Right lobe of liver (tissue), 6 donors: ENCODE data around the gene ADGRF3. TPM values are rescaled to one million over a fixed set of nuclear protein-coding genes. Genes with fewer than 3 reads are reported as not detected.
"Not testable (repeated sequence)": the region's sequence is repeated elsewhere in the genome, so short reads cannot be mapped to it uniquely, and the experiment has no call there.

Experiments
- ATAC-seq, 4 donors: fragments of 200-7000 bp; cut with Tn5 transposase; one replicate each; pipeline ENCODE4 v1.9.1; 2020; ENCODE audit warnings: mild to moderate bottlenecking in 4 of 4, moderate library complexity in 4 of 4
- DNase-seq, 3 donors: peaks; one replicate each; pipeline ENCODE4 v3.0.0-alpha.2; 2020
- H3K27ac ChIP-seq, 3 donors: fragments of 200-600 bp; one replicate each; pipeline ENCODE4 v1.8.0; 2022
- H3K27me3 ChIP-seq, 2 donors: fragments of 200-600 bp; one replicate each; pipeline ENCODE4 v1.8.0; 2022
- H3K36me3 ChIP-seq, 4 donors: fragments of 200-600 bp; sonication (generic) in 1 of 4; one replicate each; pipeline versions ENCODE4 v1.5.1 to v1.8.0; 2017 to 2022; ENCODE audit warnings: control low read depth in 1 of 4
- H3K4me1 ChIP-seq, 4 donors: fragments of 200-600 bp; sonication (generic) in 1 of 4; one replicate each; pipeline versions ENCODE4 v1.5.1 to v1.8.0; 2017 to 2022; ENCODE audit warnings: control low read depth in 1 of 4
- H3K4me3 ChIP-seq, 3 donors: fragments of 200-600 bp; one replicate each; pipeline ENCODE4 v1.8.0; 2022
- H3K9me3 ChIP-seq, 4 donors: fragments of 200-600 bp; sonication (generic) in 1 of 4; one replicate each; pipeline versions ENCODE4 v1.5.1 to v1.8.0; 2017 to 2022; ENCODE audit warnings: control low read depth in 1 of 4
- POLR2A ChIP-seq: fragments of 450-650 bp; IDR thresholded peaks from one replicate; pipeline ENCODE4 v1.6.1; 2017; ENCODE audit warnings: antibody characterized with exemption, mild to moderate bottlenecking
- WGBS: methylation state at CpG from one replicate; pipeline ENCODE4 v1.1.6; 2018; ENCODE audit warnings: low coverage, low lambda C conversion rate; ENCODE audit not compliant: insufficient coverage; ENCODE audit errors: missing lambda C conversion rate; 5-methylcytosine and 5-hydroxymethylcytosine counted together
- intact Hi-C, 2 donors: fragments of 100-400 bp; cut with DNase I; formaldehyde crosslinking; loops; one replicate each; pipeline versions ENCODE4 v1.11.2 to v1.14.1; 2022
- total RNA-seq, 6 experiments: library from RNA; depleted of rRNA in 2 of 6; stranded (reverse); fragments of >200 nt in 2 of 6; fragmentation: NEBNext Ultra II Directional in 3 of 6; extraction: Animal tissue kit (Norgen Biotek cat#: 25700) in 3 of 6; gene quantifications; one replicate each; pipeline versions ENCODE4 v1.1.0 to v1.2.4, GENCODE V29; 2016 to 2023
- TF ChIP-seq, protein P1 (sequence below), 4 donors: fragments of 200-600 bp in 3 of 4; fragments of 450-650 bp in 1 of 4; IDR thresholded peaks; one replicate each; pipeline versions ENCODE4 v1.5.1 to v1.8.0; 2016 to 2022; ENCODE audit warnings: antibody characterized with exemption in 4 of 4, mild to moderate bottlenecking in 2 of 4
- donor health status: DM: no; HTN: yes; CAD: no.
- donor health status: DM: no; HTN: no; CAD: no.
- donor health status: DM: no; HTN: no; CAD: no.
- donor health status: DM: no; HTN: yes; CAD: no.
- donor health status: DM: no; HTN: yes; CAD: no.

ADGRF3 gene
- total RNA-seq, 6 experiments from 2014 or later = 0.07 to 0.51 (median 0.15) TPM; not detected in 3

DNA sequence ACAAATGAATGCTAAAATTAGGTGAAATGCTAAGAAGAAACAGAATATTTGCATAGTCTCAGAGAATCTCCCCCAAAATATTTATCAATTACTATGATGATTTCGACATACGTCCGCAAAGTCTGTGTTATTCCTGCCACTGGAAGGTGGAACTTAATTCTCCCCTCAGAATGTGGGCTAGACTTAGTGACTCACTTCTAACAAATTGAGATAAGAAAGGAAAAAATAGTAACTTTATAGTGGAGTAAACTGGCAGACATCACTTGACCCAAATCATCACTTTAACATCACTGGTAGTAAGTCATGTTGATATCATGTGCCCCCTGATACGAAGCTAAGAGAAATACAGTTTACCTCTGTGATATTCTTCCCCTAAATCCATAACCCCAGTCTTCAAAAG, 78.4 kb downstream of the ADGRF3 start:
- intact Hi-C loops = no loop called here
- no peak overlapping the region for H3K4me3 ChIP-seq
- WGBS = 77% methylated on average over 4 of the region's 4 CpGs
- no peaks in the 10 kb centered on the region for H3K9me3 ChIP-seq
- peaks cover 0 to 8% (median 0%) of the 10 kb centered on the region in 4 donors for H3K36me3 ChIP-seq
- H3K27me3 ChIP-seq = no peaks in the 10 kb centered on the region
- H3K27ac ChIP-seq = no peak overlapping the region
- ATAC-seq (no peak), DNase-seq (no peak)
- TF ChIP-seq, protein P1, sequence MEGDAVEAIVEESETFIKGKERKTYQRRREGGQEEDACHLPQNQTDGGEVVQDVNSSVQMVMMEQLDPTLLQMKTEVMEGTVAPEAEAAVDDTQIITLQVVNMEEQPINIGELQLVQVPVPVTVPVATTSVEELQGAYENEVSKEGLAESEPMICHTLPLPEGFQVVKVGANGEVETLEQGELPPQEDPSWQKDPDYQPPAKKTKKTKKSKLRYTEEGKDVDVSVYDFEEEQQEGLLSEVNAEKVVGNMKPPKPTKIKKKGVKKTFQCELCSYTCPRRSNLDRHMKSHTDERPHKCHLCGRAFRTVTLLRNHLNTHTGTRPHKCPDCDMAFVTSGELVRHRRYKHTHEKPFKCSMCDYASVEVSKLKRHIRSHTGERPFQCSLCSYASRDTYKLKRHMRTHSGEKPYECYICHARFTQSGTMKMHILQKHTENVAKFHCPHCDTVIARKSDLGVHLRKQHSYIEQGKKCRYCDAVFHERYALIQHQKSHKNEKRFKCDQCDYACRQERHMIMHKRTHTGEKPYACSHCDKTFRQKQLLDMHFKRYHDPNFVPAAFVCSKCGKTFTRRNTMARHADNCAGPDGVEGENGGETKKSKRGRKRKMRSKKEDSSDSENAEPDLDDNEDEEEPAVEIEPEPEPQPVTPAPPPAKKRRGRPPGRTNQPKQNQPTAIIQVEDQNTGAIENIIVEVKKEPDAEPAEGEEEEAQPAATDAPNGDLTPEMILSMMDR (IDR thresholded peaks at IDR 0.05) = no peak
- no peak for TF ChIP-seq POLR2A
- H3K4me1 ChIP-seq = peaks cover 0 to 8% (median 4%) of the 10 kb centered on the region in 4 donors

DNA sequence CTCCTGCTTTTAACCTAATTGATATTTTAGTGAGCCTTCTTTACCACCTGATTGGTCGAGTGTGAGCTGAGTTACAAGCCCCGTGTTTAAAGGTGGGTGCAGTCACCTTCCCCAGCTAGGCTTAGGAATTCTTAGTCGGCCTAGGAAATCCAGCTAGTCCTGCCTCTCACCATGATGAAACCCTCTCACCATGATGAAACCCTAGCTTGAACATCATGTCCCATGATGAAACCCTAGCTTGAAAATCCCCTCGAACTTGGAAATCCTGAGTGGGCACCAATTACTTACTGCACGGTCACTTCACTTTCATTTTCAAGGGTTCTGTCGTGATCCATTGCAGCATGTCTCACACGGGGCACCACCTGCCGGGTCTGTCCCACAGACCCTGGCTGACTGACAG, 87.8 kb downstream of the ADGRF3 start:
- DNase-seq, H3K4me3 ChIP-seq, ATAC-seq, H3K27ac ChIP-seq, H3K27me3 ChIP-seq, H3K9me3 ChIP-seq, intact Hi-C loops: not testable (repeated sequence)
- WGBS = 90% methylated on average over 4 of the region's 8 CpGs
- H3K36me3 ChIP-seq = peaks cover 0 to 16% (median 10%) of the 10 kb centered on the region in 4 donors
- peaks cover 0 to 30% (median 14%) of the 10 kb centered on the region in 4 donors for H3K4me1 ChIP-seq

Other genes starting within 250 kb of the ADGRF3 start
- gene GAREM2, start 173.7 kb downstream of the ADGRF3 start, total RNA-seq = under 1 TPM in 5 of 6 experiments, not detected in 1; 0.11 to 0.34 (median 0.20) TPM
- 100 to 1,000 TPM; 115 to 246 (median 160) TPM for gene HADHA, start 102.2 kb downstream of the ADGRF3 start, total RNA-seq
- 100 to 1,000 TPM; 129 to 295 (median 219) TPM for gene HADHB, start 101.8 kb downstream of the ADGRF3 start, total RNA-seq
- gene SELENOI, start 646 bp downstream of the ADGRF3 start, total RNA-seq = 10 to 100 TPM; 24.1 to 39.1 (median 33.7) TPM
- gene DRC1, start 55.1 kb upstream of the ADGRF3 start, total RNA-seq = under 1 TPM in 2 of 6 experiments, not detected in 4; 0.31 TPM
- under 1 TPM in 2 of 6 experiments, not detected in 4; 0.06 to 0.12 TPM for gene OTOF, start 131.3 kb upstream of the ADGRF3 start, total RNA-seq